Islet precursor cell (in vitro differentiated cells): ENCODE results near the gene NCOA4.
"Not testable (repeated sequence)": the region's sequence is repeated elsewhere in the genome, so short reads cannot be mapped to it uniquely, and the experiment has no call there.

ENCODE experiments used
- DNase-seq: peaks from one replicate; pipeline ENCODE4 v3.0.0-alpha.2; 2018

The NCOA4 gene

GRCh38 chr10:46019177-46019528 lies 11.3 kb downstream of the NCOA4 start:
- DNase-seq: no peak

DNA sequence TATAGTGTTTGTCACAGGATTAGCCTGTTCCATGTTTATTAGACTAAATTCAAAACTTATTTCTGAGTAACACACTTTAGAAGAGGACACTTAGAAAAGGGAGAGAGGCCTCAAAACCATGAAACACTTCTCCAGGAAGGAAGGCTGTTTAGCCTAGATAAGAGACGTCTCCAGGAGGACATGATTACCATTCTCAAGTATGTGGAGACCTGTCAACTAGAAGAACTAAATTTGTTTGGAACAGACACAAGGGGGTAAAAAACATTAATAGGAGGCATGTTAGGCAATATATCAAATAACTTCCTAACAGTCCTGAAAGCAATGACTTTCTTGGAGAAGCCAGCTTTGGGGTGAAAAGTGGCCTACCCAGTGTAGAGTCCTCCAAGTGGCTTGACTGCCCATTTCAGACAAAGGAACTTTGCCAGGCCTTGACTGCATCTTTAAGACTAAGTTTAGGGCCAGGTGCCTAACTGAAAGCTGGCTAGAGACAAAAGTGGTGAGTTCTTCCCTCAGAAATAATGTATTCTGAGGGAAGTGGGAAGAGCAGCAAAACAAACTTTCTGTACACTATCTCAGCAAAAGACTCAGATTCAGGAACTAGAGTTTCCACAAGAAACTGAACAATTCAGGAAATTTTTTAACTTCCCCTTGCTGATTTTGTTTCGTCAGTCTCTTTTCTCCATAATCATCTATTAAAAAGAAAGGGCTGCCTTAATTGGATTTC lies 11.8 kb downstream of the NCOA4 start:
- no peak for DNase-seq

DNA sequence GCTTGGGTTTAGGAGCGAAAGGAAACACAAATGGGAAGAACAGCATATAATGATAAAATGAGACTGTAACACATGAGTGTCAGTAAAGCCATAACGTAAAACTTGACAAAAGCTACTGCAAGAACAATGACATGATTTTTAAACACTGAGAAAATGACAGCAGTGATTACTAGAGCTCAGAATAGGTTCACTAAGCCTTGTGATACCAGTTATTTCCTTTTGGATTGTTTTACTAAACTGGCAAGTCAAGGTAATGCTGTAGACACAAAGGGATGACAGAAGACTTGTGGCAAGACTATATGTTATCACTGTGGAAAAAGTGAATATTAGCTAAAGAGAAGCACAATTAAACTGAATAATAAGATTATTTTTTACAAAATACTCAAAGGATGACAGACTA lies 12.7 kb downstream of the NCOA4 start:
- DNase-seq: no peak

DNA sequence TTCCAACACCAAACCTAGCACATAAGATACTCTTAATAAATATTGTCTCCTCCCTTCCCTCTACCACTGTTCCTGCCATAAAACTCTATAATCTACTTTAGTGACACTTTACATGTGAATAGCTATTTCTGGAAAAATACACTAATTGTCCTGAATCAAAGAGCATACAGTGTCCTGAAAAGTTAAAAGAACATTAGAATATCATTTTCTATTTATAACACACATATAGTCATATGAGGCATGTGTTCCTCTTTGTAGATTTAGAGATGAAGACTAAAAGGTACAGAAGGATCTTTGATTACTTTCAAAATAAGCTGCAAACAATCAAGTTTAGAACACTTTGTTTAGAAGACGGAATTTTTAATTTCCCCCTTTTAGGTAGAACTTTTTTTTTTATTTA lies 13.6 kb downstream of the NCOA4 start:
- DNase-seq: no peak

DNA sequence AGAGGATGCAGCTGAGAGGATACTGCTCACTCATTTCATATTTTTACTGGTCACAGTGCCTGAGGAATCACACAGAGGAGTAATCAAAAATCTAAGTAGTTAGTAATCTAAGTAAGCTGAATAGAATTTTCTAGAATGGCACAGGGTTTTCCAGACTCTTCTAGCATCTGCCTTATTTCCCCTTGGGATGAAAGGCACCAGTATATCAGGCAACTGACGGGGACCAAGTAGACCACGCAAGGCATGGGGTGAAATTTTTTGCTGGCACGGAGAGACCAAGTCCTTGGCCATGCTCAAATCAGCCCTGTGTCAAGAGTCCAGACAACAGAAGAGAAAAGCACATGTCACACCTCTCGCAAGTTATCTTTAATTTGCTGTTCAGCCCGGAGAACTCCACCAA lies 14.2 kb downstream of the NCOA4 start:
- DNase-seq: no peak

GRCh38 chr10:46014683-46015405 lies 15.6 kb downstream of the NCOA4 start:
- no peak for DNase-seq

- DNase-seq: no peak
Observed at GRCh38 chr10:46014206-46014605, 16.2 kb downstream of the NCOA4 start.

GRCh38 chr10:46012746-46013145 lies 17.7 kb downstream of the NCOA4 start:
- DNase-seq: no peak

DNA sequence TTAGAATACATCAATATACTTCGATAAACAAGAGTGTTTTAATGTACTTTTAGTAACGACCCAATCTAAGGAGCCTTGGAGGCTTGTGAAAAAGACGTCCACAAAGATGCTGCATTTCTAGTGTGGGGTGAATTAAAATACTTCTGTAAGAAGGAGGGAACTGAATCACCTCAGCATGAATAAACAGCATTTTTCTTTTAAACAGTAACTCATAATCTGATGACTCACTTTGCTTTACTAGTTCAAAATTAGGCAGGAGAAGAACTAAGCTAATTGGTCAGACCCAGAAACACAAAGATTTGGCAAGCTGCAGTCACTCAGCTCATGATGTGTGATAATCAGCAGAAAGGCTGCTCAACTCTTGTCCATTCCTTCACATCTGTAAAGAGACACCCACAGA lies 24.2 kb downstream of the NCOA4 start:
- DNase-seq: no peak

GRCh38 chr10:46005383-46005782 lies 25.0 kb downstream of the NCOA4 start:
- no peak for DNase-seq

GRCh38 chr10:46004963-46005362 lies 25.5 kb downstream of the NCOA4 start:
- no peak for DNase-seq

DNA sequence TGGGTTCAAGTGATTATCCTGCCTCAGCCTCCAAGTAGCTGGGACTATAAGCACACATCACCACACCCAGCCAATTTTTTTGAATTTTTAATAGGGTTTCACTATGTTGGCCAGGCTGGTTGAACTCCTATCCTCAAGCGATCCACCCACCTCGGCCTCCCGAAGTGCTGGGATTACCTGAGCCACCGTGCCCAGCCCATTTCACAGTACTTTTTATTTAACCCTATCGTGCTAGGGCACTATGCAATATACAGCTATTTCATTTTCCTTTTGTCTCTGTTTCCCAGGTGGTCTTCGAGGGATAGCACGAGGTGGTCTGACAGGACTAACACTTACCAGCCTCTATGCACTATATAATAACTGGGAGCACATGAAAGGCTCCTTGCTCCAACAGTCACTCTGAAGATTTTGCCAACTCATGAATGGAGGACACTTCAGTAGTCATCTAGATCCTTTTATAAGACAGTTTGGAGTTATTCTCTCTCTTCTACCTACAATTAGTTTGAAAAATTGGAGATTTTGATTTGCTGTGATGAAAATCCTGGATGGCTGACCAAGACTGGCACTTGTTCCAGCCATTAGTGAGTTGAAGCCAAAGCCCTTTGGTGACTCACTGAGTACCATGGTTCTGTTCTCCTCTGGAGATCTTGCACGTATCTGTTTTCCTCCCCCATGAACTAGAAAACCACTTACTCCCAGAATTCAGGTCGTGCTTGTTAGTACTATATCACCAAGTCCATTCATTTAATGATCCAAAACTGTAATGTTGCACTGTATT lies 27.3 kb downstream of the NCOA4 start:
- DNase-seq: no peak

- not testable (repeated sequence) for DNase-seq
Observed at GRCh38 chr10:46002189-46002687, 28.2 kb downstream of the NCOA4 start.

DNA sequence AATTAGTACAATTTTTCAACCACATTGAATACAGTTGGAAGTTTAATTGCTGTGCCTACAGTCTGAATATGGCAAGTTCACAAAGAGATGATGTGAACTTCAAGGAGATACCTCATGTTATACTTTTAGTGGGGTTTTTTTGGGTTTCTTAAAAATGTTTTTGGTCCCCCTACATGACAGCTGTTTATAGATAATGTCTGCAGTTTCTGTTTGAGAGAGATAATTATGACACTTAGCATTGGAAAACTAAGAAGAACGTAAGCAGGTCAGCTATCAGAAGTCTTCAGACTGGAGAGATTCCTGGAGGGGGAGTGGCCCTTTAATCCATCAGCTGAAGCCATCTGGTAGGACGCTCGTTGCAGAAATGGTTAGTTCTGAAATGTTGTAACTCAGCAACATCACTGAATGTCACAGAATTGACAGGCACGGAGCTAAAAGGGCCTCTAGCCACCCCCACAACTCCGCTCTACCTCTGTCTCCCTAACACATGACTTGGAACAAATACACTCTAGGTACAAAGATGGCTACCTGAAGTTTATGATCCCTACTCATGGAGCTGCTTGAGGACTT lies 29.2 kb downstream of the NCOA4 start:
- no peak for DNase-seq

DNA sequence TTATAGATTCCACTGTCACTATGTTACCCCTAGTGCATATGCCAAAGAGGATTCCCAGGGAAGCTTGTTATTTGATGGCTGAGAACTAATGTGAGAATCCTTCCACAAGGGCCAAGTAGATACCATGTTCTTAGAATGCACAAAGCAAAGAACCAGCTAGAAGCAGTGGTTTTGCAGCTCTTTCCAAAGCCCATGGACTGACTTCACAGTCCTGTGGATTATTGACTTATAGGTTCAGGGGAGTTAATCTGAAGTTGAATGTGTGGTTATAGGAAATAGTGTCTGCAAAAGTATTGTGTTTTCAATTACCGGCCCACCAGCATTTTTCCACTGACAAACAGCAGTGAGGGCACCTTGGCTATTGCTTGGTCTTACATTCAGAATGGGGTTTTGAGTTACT lies 29.9 kb downstream of the NCOA4 start:
- no peak for DNase-seq

GRCh38 chr10:45999955-46000354 lies 30.5 kb downstream of the NCOA4 start:
- DNase-seq: not testable (repeated sequence)

DNA sequence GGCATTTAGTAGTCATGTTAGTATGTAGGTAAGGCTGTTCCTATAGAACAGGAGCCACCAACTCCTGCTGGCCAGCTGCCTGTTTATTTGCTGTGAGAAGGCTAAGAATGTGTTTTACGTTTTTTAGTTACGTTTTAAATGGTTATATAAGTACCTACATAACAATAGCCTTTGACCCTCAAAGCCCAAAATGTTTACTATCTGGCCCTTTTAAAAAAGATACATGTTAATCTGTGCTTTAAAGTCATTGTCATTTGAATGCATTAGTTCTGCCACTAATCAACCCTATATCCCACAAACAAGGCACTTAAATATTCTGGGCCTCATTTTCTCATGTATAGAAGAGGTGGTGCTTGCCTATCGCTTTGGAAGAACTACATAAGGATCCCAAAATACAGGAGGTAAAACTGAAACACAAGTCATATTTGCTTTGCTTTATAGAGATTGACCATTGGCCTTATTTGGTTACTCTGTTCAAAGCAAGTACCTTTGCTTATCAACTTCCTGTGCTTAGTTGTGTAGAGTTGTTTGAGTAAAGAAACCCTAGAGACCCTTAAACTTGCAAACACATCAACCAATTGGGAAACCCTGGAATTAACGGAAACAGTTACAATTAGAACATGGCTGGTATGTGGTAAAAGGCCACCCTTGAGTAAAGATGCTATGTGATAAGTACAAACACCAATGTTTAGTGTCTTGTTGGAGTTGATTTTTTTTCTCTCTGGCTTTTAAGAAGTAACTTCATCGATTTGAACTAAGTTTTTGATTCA lies 32.2 kb downstream of the NCOA4 start:
- DNase-seq: no peak

- no peak for DNase-seq
Observed at GRCh38 chr10:45997557-45997956, 32.9 kb downstream of the NCOA4 start.

GRCh38 chr10:45985590-45985989 lies 44.8 kb downstream of the NCOA4 start:
- DNase-seq: not testable (repeated sequence)

GRCh38 chr10:45984473-45984872 lies 46.0 kb downstream of the NCOA4 start:
- DNase-seq: not testable (repeated sequence)

DNA sequence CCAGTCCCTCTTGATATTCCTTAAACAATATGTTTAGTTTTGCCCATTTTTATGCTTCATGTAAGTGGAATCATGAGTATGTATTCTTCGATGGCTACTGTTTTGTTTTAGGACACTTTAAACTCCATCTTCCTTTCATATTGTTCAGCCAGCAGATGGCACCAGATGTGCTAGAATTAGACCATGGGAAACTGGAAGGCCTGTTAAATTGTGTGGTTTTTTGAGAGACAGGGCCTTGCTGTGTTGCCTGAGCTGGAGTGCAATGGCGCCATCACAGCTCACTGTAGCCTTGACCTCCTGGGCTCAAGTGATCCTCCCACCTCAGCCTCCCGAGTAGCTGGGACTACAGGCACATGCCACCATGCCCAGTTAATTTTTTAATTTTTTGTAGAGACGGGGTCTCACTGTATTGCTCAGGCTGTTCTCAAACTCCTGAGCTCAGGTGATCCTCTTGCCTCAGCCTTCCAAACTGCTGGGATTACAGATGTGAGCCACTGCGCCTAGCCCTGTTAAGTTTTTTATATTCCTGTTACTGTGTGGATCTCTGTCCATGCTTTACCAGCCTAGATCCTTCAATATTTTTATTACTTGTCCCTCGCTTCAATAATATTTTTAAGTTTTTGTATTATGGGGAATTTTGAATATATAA lies 46.8 kb downstream of the NCOA4 start:
- DNase-seq: peak; percentile 64

DNA sequence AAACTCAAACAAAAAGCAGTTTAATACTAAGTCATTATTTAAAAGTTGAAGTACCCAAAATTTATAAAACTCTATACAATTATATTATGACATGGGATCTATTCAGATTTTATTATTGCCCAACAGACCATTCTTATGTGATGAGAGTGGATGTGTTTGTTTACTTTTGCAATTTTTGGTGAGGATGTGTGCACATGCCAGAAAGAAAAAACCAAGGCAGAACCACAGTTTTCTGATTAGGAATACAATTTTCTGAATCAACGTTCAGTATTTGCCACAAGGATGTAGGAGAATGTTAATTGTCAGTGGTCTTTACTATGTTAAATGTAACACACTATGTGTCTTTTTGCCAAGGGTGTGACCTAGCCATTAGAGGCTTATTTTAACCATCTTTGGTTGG lies 49.1 kb downstream of the NCOA4 start:
- not testable (repeated sequence) for DNase-seq
